Activated naive CD4-positive, alpha-beta T cell treated with anti-CD3 and anti-CD28 coated beads for 36 hours (primary cell): ENCODE results near the gene MICALL2. TPM values are rescaled to one million over a fixed set of nuclear protein-coding genes. Genes with fewer than 3 reads are reported as not detected.

Source experiments
- CTCF ChIA-PET: fragments of 350-600 bp; sonication (Branson Sonifier 250); formaldehyde crosslinking; loops from one replicate; lab custom pipeline; 2021; ENCODE audit warnings: antibody characterized with exemption; lab: Charles Lee
- DNase-seq: peaks from one replicate; pipeline ENCODE4 v3.0.0-alpha.2; 2020
- H3K27ac Mint-ChIP-seq: one replicate; pipeline ENCODE4 v1.8.0; 2021; ENCODE audit warnings: mild to moderate bottlenecking, mixed read lengths
- H3K27me3 Mint-ChIP-seq: one replicate; pipeline ENCODE4 v1.8.0; 2021; ENCODE audit warnings: low read depth, mixed read lengths
- H3K36me3 Mint-ChIP-seq: one replicate; pipeline ENCODE4 v1.8.0; 2021; ENCODE audit warnings: low read depth, mixed read lengths
- H3K4me1 Mint-ChIP-seq: one replicate; pipeline ENCODE4 v1.8.0; 2021; ENCODE audit warnings: low read depth, mixed read lengths
- H3K4me3 Mint-ChIP-seq: one replicate; pipeline ENCODE4 v1.8.0; 2021; ENCODE audit warnings: mild to moderate bottlenecking, moderate library complexity, mixed read lengths
- H3K9me3 Mint-ChIP-seq: one replicate; pipeline ENCODE4 v1.8.0; 2021; ENCODE audit warnings: mixed read lengths
- intact Hi-C: fragments of 100-400 bp; cut with micrococcal nuclease; formaldehyde crosslinking; loops from one replicate; pipeline ENCODE4 v1.15.1; 2023
- total RNA-seq, 2 experiments: library from RNA; stranded (reverse); gene quantifications; one replicate each; pipeline ENCODE4 v1.2.3, GENCODE V29; 2021

The MICALL2 gene
- total RNA-seq, result 1 to 10 TPM; 3.7 to 4.2 TPM

DNA sequence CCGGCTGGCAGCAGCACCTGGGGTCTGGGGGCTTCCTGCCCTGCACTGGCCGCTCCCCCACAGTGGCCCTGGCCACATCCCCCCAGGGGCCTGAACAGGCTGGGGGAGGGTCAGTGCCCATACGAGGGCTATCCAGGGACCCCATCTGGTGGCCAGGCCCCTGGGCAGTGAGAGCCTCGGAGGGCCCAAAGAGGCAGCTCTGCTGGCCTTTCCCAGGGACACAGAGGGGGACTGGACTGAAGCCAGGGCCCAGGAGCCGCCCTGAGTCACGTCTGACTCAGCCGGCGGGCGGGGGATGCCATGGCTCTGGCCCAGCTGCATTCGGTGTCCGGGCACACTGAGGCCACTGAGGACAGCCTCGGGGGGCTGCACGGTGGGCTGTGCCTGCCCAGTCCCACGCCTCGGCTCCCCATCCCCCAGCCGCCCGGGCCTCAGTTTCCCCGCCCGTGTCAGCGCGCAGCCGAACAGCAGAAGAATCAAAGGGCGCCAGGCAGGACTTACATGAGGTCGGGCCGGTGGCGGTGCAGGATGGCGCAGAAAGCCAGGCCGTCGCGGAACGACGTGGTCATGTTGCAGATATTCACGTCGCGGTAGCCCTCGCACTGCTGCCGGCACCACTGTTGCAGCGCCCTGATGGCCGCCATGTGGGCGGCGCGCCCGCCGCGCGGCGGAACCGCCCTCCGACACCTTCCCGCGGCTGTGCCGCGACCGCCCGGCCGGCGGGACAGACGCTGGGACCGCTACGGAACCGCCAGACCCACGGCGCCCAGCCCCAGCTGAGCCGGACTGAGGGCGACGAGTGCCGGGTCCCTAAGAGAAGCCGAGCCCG, at the start of gene MICALL2:
MICALL2 (minus strand) TSS at position 788 of the 829 bp plus-strand sequence; CDS start at position 644, 144 bp downstream.
- Mint-ChIP-seq H3K4me3 (peak within 1 kb of the TSS; percentile 66), H3K36me3 (no peaks in the 10 kb centered on the region), H3K27me3 (no peaks in the 10 kb centered on the region), H3K9me3 (no peaks in the 10 kb centered on the region), H3K4me1 (peaks cover 19% of the 10 kb centered on the region), H3K27ac (no peak within 1 kb of the TSS)
- DNase-seq, result peak; percentile 41
- CTCF ChIA-PET, result interaction anchor here (3.0 kb wide), 1 partner anchor 16 kb away, joined by 9 read pairs; no protein-coding TSS in a partner anchor
- intact Hi-C loops, result loop anchor here (1.0 to 5.0 kb wide), 4 partner anchors 46 to 1053 kb away; partner anchors contain the start of gene INTS1

DNA sequence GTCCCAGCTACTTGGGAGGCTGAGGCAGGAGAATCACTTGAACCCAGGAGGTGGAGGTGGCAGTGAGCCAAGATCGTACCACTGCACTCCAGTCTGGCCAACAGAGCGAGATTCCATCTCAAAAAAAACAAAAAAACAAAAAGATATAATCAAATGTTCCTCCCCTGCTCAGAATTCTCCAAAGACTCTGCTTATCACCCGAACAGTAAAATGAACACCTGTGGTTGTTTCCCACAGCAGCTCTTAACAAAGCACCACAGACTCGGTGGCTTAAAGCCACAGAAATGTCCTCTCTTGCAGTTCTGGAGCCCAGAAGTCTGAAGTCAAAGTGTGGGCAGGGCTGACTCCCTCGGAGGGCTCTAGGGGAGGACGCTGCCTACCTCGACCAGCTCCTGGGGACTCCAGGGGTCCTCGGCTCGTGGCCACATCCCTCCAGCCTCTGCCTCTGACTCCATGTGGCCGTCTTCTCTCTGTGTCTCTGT, 49.0 kb upstream of the MICALL2 start:
- no peak overlapping the region for H3K4me3 Mint-ChIP-seq
- CTCF ChIA-PET, result interaction anchor here (0.6 kb wide), 1 partner anchor 1592 kb away, joined by 4 read pairs; no protein-coding TSS in a partner anchor
- H3K27me3 Mint-ChIP-seq, result no peaks in the 10 kb centered on the region
- H3K36me3 Mint-ChIP-seq, result peaks cover 2% of the 10 kb centered on the region
- H3K4me1 Mint-ChIP-seq, result peaks cover 43% of the 10 kb centered on the region
- no peaks in the 10 kb centered on the region for H3K9me3 Mint-ChIP-seq
- intact Hi-C loops, result no loop called here
- no peak for DNase-seq
- H3K27ac Mint-ChIP-seq, result no peak overlapping the region

DNA sequence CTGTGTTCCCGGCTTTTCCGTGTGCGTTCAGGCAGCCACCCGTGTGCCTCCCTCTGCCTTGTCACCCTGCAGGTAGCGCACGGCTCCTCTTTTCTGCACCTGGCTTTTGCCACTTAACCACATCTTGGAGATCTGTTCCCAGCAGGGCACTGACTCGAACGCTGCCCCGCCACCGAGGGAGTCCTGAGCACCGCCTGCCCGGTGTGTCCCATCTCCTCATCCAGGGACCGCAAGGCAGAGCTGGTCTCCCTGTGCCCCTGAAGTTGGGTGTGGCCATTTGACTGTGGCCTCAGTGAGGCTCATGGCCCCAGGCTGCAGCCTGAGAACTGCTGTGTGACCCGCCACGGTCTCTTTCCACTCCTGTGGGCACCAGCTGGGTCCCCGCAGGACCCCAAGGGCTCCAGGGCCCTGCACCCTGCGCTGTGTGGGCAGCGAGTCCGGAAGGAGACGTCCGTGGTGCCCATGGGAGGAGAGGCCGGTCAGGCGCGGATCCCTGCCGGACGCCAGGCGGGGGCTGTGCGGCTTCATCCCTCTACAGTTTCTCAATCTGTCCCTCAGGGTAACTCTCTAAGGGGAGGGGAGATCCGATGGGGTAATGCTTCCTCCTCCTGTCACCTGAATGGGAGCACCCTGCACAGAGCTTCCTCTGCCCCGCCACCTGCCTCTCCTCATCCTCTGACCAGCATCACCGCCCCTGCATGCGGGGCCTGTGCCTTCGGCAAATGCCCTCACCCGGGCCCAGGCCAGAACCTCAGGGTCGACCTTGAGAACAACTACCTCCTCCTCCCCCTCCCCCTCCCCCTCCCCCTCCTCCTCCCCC, 46.7 kb upstream of the MICALL2 start:
- Mint-ChIP-seq H3K27ac (no peak overlapping the region), H3K36me3 (peaks cover 10% of the 10 kb centered on the region), H3K27me3 (no peaks in the 10 kb centered on the region), H3K4me1 (peaks cover 43% of the 10 kb centered on the region), H3K9me3 (no peaks in the 10 kb centered on the region), H3K4me3 (peak overlapping the region; percentile 59)
- intact Hi-C loops, result loop anchor here (2.0 kb wide), 2 partner anchors 47 to 51 kb away; partner anchors contain the start of genes MICALL2 and TMEM184A
- DNase-seq, result peak; percentile 32
- CTCF ChIA-PET, result interaction anchor here (0.7 to 1.6 kb wide), 5 partner anchors 9 to 266 kb away, joined by 3 to 6 read pairs (median 5); no protein-coding TSS in a partner anchor

DNA sequence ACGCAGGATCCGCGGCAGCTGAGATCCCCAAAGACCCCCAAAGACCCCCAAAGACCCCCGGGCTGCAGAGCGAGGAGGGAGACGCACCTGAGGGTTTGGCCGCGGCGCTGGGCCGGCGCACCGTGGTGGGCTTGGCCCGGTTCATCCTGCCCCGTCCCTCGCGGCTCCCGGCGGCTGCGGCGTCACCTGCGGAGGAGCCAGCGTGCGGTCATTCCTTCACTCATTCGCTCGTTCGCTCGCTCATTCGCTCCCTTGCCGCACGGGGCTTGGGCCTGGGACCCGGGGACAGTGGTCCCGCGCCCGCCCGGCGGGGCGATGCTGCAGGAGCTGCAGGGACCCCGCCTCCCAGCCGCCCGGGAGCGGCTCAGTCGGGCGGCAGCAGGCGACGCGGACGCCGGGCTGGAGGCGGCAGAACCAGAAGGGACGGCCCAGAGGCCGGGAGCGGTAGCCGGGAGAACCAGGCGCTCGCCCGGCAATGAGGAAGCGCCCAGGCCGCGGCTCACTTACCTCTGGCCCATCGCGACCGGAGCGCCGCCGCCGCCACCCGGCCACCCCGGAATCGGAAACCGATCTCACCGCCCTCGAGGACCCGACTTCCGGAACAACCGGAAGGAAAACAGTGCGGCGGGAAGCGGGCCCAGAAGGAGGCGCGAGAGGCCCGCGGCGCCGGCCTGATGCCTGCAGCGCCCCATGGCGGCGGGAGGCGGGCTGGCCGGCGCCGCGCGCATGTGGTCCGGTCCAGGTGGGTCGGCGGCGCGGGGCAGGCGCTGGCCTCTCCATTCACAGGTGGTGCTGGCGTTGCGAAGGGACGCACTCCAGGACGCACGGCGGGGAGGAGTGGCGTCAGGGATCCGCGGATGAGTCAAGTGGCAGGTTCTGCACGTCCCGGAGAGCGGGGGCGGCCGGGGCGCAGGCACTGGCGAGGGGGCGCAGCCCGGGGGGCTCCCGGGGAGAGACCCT, 44.8 kb upstream of the MICALL2 start, which contains the start of gene INTS1:
INTS1 (minus strand) TSS at position 574 of the 960 bp plus-strand sequence; CDS start at position 145, 429 bp downstream.
- intact Hi-C loops, result loop anchor here (1.0 to 2.0 kb wide), 4 partner anchors 29 to 65 kb away; partner anchors contain the start of genes MICALL2 and TMEM184A
- no peaks in the 10 kb centered on the region for H3K9me3 Mint-ChIP-seq
- no peaks in the 10 kb centered on the region for H3K27me3 Mint-ChIP-seq
- H3K36me3 Mint-ChIP-seq, result peaks cover 14% of the 10 kb centered on the region
- CTCF ChIA-PET, result interaction anchor here (0.6 to 1.5 kb wide), 6 partner anchors 9 to 730 kb away, joined by 3 to 5 read pairs (median 3); partner anchors contain the start of gene TMEM184A
- H3K4me3 Mint-ChIP-seq, result peak within 1 kb of the TSS; percentile 93
- DNase-seq, result peak; percentile 92
- peak within 1 kb of the TSS; percentile 76 for H3K27ac Mint-ChIP-seq
- peaks cover 41% of the 10 kb centered on the region for H3K4me1 Mint-ChIP-seq

DNA sequence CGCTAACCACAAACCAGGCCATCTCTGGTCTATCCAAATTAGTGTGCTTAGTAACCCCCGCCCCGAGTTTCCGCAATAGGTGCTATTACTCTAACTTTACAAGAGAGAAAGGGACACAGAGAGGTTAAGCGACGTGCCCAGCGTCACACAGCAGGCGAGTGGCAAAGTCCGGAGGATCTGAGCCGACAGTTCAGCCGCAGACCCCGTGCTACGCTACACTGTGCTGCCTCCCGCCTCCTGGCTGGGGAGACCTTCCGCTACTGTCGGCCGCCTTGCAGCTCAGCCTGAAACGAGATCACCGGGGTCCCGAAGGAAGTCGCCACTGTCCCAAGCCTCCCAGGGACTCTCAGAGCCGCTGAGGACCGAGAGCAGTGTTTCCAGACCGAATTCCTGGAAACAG, 44.1 kb upstream of the MICALL2 start:
- Mint-ChIP-seq H3K4me3 (peak overlapping the region; percentile 83), H3K27me3 (no peaks in the 10 kb centered on the region), H3K4me1 (peaks cover 37% of the 10 kb centered on the region), H3K27ac (no peak overlapping the region), H3K36me3 (peaks cover 14% of the 10 kb centered on the region), H3K9me3 (no peaks in the 10 kb centered on the region)
- intact Hi-C loops, result no loop called here
- DNase-seq, result no peak
- CTCF ChIA-PET, result interaction anchor here (1.2 kb wide), 1 partner anchor 53 kb away, joined by 4 read pairs; the partner anchor contains the start of gene TMEM184A

DNA sequence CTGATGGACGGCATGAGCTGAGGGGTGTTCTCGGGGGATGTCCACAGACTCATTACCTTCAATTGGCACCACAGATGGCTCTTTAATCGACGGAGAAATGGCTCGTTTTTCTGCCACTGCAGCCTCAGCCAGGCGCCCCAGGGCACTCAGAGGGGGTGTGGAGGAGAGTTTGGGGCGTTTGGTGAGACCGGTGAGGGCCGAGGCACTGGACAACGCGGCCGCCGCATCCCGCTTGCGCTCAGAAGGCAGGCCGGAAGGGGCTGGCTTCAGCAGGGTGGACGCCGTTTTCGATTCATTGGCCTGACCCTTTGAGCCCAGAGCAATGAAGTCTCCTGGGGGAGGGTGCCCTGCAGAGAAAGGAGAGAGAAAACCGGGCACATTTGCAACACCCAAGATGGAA, 43.6 kb upstream of the MICALL2 start:
- CTCF ChIA-PET, result interaction anchor here (1.2 kb wide), 1 partner anchor 54 kb away, joined by 4 read pairs; the partner anchor contains the start of gene TMEM184A
- Mint-ChIP-seq H3K27ac (no peak overlapping the region), H3K36me3 (peaks cover 14% of the 10 kb centered on the region), H3K4me1 (peaks cover 35% of the 10 kb centered on the region), H3K4me3 (peak overlapping the region; percentile 83), H3K27me3 (no peaks in the 10 kb centered on the region), H3K9me3 (no peaks in the 10 kb centered on the region)
- intact Hi-C loops, result no loop called here
- no peak for DNase-seq

DNA sequence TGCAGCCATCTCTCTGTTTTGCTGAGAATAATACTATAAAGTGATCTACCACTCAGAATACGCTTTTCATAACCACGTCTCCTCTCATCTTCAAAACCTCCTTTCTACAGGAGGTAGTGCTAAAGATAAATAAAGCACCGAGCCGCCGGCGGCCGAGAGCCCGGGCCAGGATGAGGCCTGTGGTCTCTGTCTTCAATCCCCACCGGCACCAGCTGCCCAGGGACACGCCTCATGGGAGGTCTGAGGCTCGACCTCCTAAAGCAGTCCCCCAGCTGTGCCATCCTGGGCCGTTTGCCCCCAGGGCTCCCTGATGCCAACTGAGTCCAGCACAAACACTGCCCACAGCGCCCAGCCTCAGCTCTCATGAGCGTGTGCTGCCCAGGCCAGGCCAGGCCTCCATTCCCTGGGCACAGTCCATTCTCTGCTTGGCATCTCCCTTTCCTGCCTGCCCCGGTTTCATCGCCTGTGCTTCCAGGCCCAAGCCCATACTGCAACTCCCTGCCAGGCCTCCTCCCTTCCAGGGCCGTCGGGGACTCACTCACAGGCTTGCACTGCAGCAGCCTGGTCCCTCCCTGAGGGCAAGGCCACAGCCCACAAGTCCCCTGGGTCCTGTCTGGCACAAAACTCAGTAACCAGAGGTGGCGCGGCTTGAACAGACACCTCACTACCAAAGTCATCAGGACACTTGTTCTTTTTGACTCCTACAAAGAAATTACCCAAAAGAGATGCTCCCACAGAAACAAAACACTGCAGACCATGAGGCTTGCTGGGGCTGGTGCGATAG, 42.4 kb upstream of the MICALL2 start:
- CTCF ChIA-PET, result no interaction called here
- no peaks in the 10 kb centered on the region for H3K9me3 Mint-ChIP-seq
- intact Hi-C loops, result no loop called here
- peaks cover 14% of the 10 kb centered on the region for H3K36me3 Mint-ChIP-seq
- DNase-seq, result no peak
- no peaks in the 10 kb centered on the region for H3K27me3 Mint-ChIP-seq
- H3K4me3 Mint-ChIP-seq, result peak overlapping the region; percentile 83
- peaks cover 26% of the 10 kb centered on the region for H3K4me1 Mint-ChIP-seq
- no peak overlapping the region for H3K27ac Mint-ChIP-seq

DNA sequence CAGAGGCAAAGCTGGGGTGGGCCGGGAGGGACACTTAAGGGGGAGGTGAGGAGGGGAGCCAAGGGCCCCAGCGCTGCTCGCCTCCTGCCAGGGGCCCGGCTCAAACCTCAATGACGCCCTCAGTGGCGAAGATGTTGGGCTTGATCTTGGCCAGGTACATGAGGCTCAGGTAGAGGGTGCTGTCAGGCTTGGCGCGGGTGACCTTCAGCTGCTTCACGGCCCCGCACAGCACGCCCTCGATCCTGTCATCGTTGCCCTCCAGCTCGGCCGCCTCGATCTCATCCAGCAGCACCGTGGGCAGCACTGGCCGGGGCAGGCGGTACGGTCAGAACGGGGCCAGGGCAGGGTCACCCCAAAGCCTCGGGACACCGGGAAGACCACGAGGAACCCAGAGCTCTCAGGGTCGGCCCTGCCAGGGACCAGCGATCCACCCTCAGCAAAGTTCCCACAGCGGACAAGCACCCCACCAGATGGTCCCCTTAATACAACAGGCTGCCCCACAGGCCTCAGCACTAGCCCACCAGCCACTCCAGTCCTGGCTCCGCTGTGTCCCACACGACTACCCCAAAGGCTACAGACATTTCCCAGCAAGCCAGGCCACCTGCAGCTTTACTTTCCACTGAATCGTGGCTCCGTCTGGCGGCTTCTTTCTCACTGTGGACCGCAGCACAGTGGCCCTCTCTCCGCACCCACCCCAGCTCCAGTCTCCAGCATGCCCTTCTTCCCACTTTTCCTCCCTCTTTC, 41.0 kb upstream of the MICALL2 start:
- H3K27me3 Mint-ChIP-seq, result no peaks in the 10 kb centered on the region
- H3K4me1 Mint-ChIP-seq, result peaks cover 19% of the 10 kb centered on the region
- intact Hi-C loops, result no loop called here
- no peaks in the 10 kb centered on the region for H3K9me3 Mint-ChIP-seq
- CTCF ChIA-PET, result interaction anchor here (1.1 kb wide), 1 partner anchor 26 kb away, joined by 4 read pairs; no protein-coding TSS in a partner anchor
- DNase-seq, result no peak
- no peak overlapping the region for H3K27ac Mint-ChIP-seq
- H3K36me3 Mint-ChIP-seq, result peaks cover 14% of the 10 kb centered on the region
- no peak overlapping the region for H3K4me3 Mint-ChIP-seq

DNA sequence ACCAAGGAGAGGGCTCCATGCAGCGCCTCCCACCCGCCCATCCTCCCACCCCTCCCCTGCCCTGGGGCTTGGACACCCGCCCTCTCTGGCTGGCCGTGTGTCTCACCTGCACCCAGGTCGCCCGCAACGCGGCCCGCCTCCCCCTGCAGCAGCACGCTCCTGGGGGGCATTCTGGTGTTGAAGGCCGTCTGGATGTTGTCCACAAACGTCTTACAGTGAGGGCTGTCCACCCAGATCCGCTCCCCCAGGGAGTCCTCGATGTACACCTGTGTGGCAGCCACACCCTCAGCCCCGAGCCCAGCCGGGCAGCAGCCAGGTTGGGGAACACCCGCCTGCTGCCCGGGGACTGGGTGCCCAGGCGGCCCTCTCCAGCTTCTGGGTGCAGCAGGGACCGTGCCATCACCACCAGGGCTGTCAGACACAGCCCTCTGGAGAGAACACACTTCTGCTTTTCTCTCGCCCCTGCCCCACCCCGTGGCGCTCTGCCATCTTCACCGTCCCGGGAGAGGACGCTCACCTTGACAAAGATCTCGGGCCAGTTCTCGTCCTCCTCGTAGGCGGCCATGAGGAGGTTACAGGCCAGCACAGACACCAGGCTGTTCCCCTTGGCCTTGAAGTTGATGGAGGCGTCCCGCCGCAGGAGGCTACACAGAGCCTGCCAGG, 40.2 kb upstream of the MICALL2 start:
- peaks cover 19% of the 10 kb centered on the region for H3K4me1 Mint-ChIP-seq
- intact Hi-C loops, result no loop called here

More for the DNA sequence above, 40.2 kb upstream of the MICALL2 start:
- peaks cover 14% of the 10 kb centered on the region for H3K36me3 Mint-ChIP-seq
- CTCF ChIA-PET, result interaction anchor here (1.1 kb wide), 1 partner anchor 25 kb away, joined by 4 read pairs; no protein-coding TSS in a partner anchor
- H3K4me3 Mint-ChIP-seq, result no peak overlapping the region
- H3K9me3 Mint-ChIP-seq, result no peaks in the 10 kb centered on the region
- no peaks in the 10 kb centered on the region for H3K27me3 Mint-ChIP-seq
- H3K27ac Mint-ChIP-seq, result no peak overlapping the region
- DNase-seq, result no peak
